ENCODE data around the gene CRYAA.
"Not testable (repeated sequence)": the region's sequence is repeated elsewhere in the genome, so short reads cannot be mapped to it uniquely, and the experiment has no call there.

The CRYAA gene

GRCh38 chr21:43177043-43177906 lies 8.5 kb downstream of the CRYAA start:
- DNase-seq (ENCODE audit: low spot score), result not testable (repeated sequence)

GRCh38 chr21:43178175-43178826 lies 9.5 kb downstream of the CRYAA start:
- not testable (repeated sequence) for DNase-seq (ENCODE audit: low spot score)

GRCh38 chr21:43181033-43181432 lies 12.2 kb downstream of the CRYAA start:
- DNase-seq (ENCODE audit: low spot score), result not testable (repeated sequence)

GRCh38 chr21:43187268-43187667 lies 18.5 kb downstream of the CRYAA start:
- DNase-seq (ENCODE audit: low spot score), result not testable (repeated sequence)

- no peak for DNase-seq (ENCODE audit: low spot score)
Measured at GRCh38 chr21:43187715-43188114, 18.9 kb downstream of the CRYAA start.

- DNase-seq (ENCODE audit: low spot score), result no peak
Measured at GRCh38 chr21:43188181-43188580, 19.4 kb downstream of the CRYAA start.

GRCh38 chr21:43188592-43189210 lies 19.9 kb downstream of the CRYAA start:
- peak; percentile 72 for DNase-seq (ENCODE audit: low spot score)

- DNase-seq (ENCODE audit: low spot score), result no peak
Measured at GRCh38 chr21:43189936-43190335, 21.1 kb downstream of the CRYAA start.

- no peak for DNase-seq (ENCODE audit: low spot score)
Measured at GRCh38 chr21:43190544-43190943, 21.7 kb downstream of the CRYAA start.

- DNase-seq (ENCODE audit: low spot score), result no peak
Measured at GRCh38 chr21:43190951-43191350, 22.1 kb downstream of the CRYAA start.

GRCh38 chr21:43191521-43191920 lies 22.7 kb downstream of the CRYAA start:
- DNase-seq (ENCODE audit: low spot score), result no peak

GRCh38 chr21:43191971-43192370 lies 23.2 kb downstream of the CRYAA start:
- DNase-seq (ENCODE audit: low spot score), result no peak

GRCh38 chr21:43192501-43193081 lies 23.8 kb downstream of the CRYAA start:
- no peak for DNase-seq (ENCODE audit: low spot score)

- DNase-seq (ENCODE audit: low spot score), result no peak
Measured at GRCh38 chr21:43193088-43193650, 24.4 kb downstream of the CRYAA start.

GRCh38 chr21:43193651-43194302 lies 25.0 kb downstream of the CRYAA start:
- DNase-seq (ENCODE audit: low spot score), result no peak

- no peak for DNase-seq (ENCODE audit: low spot score)
Measured at GRCh38 chr21:43194303-43195120, 25.7 kb downstream of the CRYAA start.

GRCh38 chr21:43195121-43196021 lies 26.6 kb downstream of the CRYAA start:
- DNase-seq (ENCODE audit: low spot score), result no peak

- peak; percentile 20 for DNase-seq (ENCODE audit: low spot score)
Measured at GRCh38 chr21:43196826-43197225, 28.0 kb downstream of the CRYAA start.

GRCh38 chr21:43198376-43198775 lies 29.6 kb downstream of the CRYAA start:
- no peak for DNase-seq (ENCODE audit: low spot score)

- no peak for DNase-seq (ENCODE audit: low spot score)
Measured at GRCh38 chr21:43201491-43201890, 32.7 kb downstream of the CRYAA start.

Data from globus pallidus (tissue), 1 donor.